RWPE1 (cell line): ENCODE data around the gene ACTN2.
A peak's percentile ranks its signal among the peaks of the same experiment; 100 is the strongest.

Experiments
- CTCF ChIA-PET: fragments of 350-600 bp; sonication (Branson Sonifier 250); formaldehyde crosslinking; extraction: SDS; loops from one replicate; lab custom pipeline; 2021; lab: Yijun Ruan, JAX
- POLR2A ChIA-PET: fragments of 400-600 bp; formaldehyde crosslinking; extraction: SDS; loops from one replicate; lab custom pipeline; 2020; ENCODE audit warnings: antibody characterized with exemption; ENCODE audit not compliant: low non-redundant PET; lab: Yijun Ruan, JAX
- DNase-seq: peaks from one replicate; pipeline ENCODE4 v3.0.0; 2012; ENCODE audit warnings: low spot score
- H3K27ac ChIP-seq: fragments of 450-650 bp; 2 replicates; pipeline ENCODE4 v1.5.1; 2017
- CTCF ChIP-seq: fragments of 450-650 bp; conservative IDR thresholded peaks from 2 replicates; pipeline ENCODE4 v1.5.1; 2017; ENCODE audit warnings: low read depth, mild to moderate bottlenecking

The ACTN2 gene

GRCh38 chr1:236685917-236686814, at the start of gene ACTN2:
TSS of gene ACTN2 (plus strand) at chr1:236686499. CDS start at chr1:236686674, 175 bp downstream.
- DNase-seq = peak; percentile 55
- ChIA-PET POLR2A (no interaction called here), CTCF (no interaction called here)
- H3K27ac ChIP-seq = no peak within 1 kb of the TSS
- TF ChIP-seq CTCF = no peak

- H3K27ac ChIP-seq = no peak overlapping the region
- no peak for TF ChIP-seq CTCF
- no peak for DNase-seq
- CTCF ChIA-PET = interaction anchor here (0.7 to 0.8 kb wide), 2 partner anchors 162 to 292 kb away, joined by 4 to 5 read pairs; no protein-coding TSS in a partner anchor
- POLR2A ChIA-PET = no interaction called here
Observed at GRCh38 chr1:236638945-236639344, 47.4 kb upstream of the ACTN2 start.

- CTCF ChIA-PET = interaction anchor here (0.6 to 0.8 kb wide), 4 partner anchors 32 to 905 kb away, joined by 3 to 5 read pairs (median 4); no protein-coding TSS in a partner anchor
- POLR2A ChIA-PET = no interaction called here
- DNase-seq = no peak
- TF ChIP-seq CTCF = no peak
- H3K27ac ChIP-seq = no peak overlapping the region
Observed at GRCh38 chr1:236639686-236640085, 46.6 kb upstream of the ACTN2 start.

- no peak for TF ChIP-seq CTCF
- DNase-seq = no peak
- H3K27ac ChIP-seq = no peak overlapping the region
- ChIA-PET CTCF (no interaction called here), POLR2A (no interaction called here)
Observed at GRCh38 chr1:236642763-236643162, 43.5 kb upstream of the ACTN2 start.

- ChIA-PET POLR2A (no interaction called here), CTCF (no interaction called here)
- H3K27ac ChIP-seq = no peak overlapping the region
- no peak for TF ChIP-seq CTCF
- DNase-seq = no peak
Observed at GRCh38 chr1:236645016-236645680, 41.2 kb upstream of the ACTN2 start.

GRCh38 chr1:236654511-236654910, 31.8 kb upstream of the ACTN2 start:
- H3K27ac ChIP-seq = no peak overlapping the region
- POLR2A ChIA-PET = no interaction called here
- CTCF ChIA-PET = no interaction called here
- no peak for DNase-seq
- TF ChIP-seq CTCF = no peak
